Measurements from ENCODE around the gene CACNA1B. TPM values are rescaled to one million over a fixed set of nuclear protein-coding genes. Genes with fewer than 3 reads are reported as not detected.
"Not testable (repeated sequence)": the region's sequence is repeated elsewhere in the genome, so short reads cannot be mapped to it uniquely, and the experiment has no call there.

The CACNA1B gene
- total RNA-seq, 1 experiment from 2014 or later, result not detected

DNA sequence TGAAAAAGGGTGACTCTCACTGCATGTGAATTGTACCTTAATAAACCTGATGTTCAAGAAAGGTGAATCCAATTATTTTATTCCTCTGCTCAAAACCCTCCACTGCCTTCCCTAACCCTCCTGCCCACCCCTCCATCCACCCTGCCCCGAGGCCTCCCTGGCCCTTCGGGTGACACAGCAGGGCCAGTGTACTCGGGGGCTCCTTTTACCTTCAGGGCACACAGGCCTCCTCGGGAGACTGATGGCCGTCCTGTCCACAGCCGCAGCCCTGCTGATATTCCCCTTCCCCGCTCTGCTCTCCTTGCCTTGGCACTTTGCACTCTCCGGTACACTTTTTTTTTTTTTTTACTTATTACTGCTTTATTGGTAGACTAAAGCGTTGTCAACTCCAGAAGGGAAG lies 234.0 kb downstream of the CACNA1B start:
- Histone ChIP-seq H3K9me2 (replicated peaks; ENCODE audit: insufficient read depth, low read length) (no peaks in the 10 kb centered on the region), H3K4me3 (ENCODE audit: low read length) (no peak overlapping the region), H3K36me3 (ENCODE audit: insufficient read depth, low read length) (no peaks in the 10 kb centered on the region), H3K9ac (ENCODE audit: low read length) (no peak overlapping the region), H3K4me1 (ENCODE audit: low read length) (no peaks in the 10 kb centered on the region), H3K9me3 (ENCODE audit: low read length) (no peaks in the 10 kb centered on the region), H3K79me2 (ENCODE audit: low read length) (no peaks in the 10 kb centered on the region), H2AFZ (ENCODE audit: low read length) (no peak overlapping the region), H3K27ac (ENCODE audit: low read length) (no peak overlapping the region), H4K20me1 (ENCODE audit: insufficient read depth, low read depth, low read length) (no peaks in the 10 kb centered on the region), H3K27me3 (ENCODE audit: low read length) (no peaks in the 10 kb centered on the region), H3K4me2 (ENCODE audit: low read depth, low read length, poor library complexity, severe bottlenecking) (no peak overlapping the region)
- DNase-seq, result no peak

DNA sequence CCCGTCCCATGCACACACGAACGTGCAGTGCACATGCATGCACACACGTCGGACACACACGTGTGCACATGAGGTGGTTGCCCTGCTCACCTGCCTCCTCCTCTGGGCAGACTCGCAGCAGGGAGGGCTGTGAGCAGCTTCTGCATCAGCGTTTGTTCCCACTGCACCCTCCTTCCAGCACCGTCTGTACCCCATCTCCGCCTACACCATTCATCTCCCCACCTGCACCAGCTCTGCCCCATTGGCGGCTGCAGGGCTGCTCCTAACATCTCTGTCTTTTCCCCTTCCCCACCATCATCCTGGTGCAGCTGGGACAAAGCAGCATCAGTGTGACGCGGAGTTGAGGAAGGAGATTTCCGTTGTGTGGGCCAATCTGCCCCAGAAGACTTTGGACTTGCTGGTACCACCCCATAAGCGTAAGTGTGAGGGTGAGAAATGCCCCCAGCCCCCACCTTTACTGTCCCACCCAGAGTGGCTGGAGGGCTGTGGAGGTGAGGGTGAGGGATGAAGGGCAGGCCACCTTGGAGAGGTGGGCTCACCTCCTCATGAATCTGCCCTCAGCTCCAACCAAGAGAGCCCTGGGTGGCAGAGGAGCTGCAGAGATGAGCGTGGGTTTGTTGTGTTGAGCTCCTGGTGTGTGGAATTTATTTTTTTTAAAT lies 234.6 kb downstream of the CACNA1B start:
- no peaks in the 10 kb centered on the region for H3K9me3 ChIP-seq (ENCODE audit: low read length)
- H4K20me1 ChIP-seq (ENCODE audit: insufficient read depth, low read depth, low read length), result no peaks in the 10 kb centered on the region
- no peaks in the 10 kb centered on the region for H3K79me2 ChIP-seq (ENCODE audit: low read length)
- H3K36me3 ChIP-seq (ENCODE audit: insufficient read depth, low read length), result no peaks in the 10 kb centered on the region
- H2AFZ ChIP-seq (ENCODE audit: low read length), result no peak overlapping the region
- no peak for DNase-seq
- no peaks in the 10 kb centered on the region for H3K4me1 ChIP-seq (ENCODE audit: low read length)
- no peak overlapping the region for H3K4me3 ChIP-seq (ENCODE audit: low read length)
- H3K27me3 ChIP-seq (ENCODE audit: low read length), result no peaks in the 10 kb centered on the region
- H3K9me2 ChIP-seq (replicated peaks; ENCODE audit: insufficient read depth, low read length), result no peaks in the 10 kb centered on the region
- H3K27ac ChIP-seq (ENCODE audit: low read length), result no peak overlapping the region
- H3K9ac ChIP-seq (ENCODE audit: low read length), result no peak overlapping the region
- no peak overlapping the region for H3K4me2 ChIP-seq (ENCODE audit: low read depth, low read length, poor library complexity, severe bottlenecking)

GRCh38 chr9:138112791-138113600 lies 235.4 kb downstream of the CACNA1B start:
- no peak overlapping the region for H3K4me2 ChIP-seq (ENCODE audit: low read depth, low read length, poor library complexity, severe bottlenecking)
- H3K9me3 ChIP-seq (ENCODE audit: low read length), result no peaks in the 10 kb centered on the region
- no peak overlapping the region for H3K9ac ChIP-seq (ENCODE audit: low read length)
- H4K20me1 ChIP-seq (ENCODE audit: insufficient read depth, low read depth, low read length), result no peaks in the 10 kb centered on the region
- H3K4me1 ChIP-seq (ENCODE audit: low read length), result no peaks in the 10 kb centered on the region
- H3K4me3 ChIP-seq (ENCODE audit: low read length), result no peak overlapping the region
- no peaks in the 10 kb centered on the region for H3K9me2 ChIP-seq (replicated peaks; ENCODE audit: insufficient read depth, low read length)
- H3K36me3 ChIP-seq (ENCODE audit: insufficient read depth, low read length), result no peaks in the 10 kb centered on the region
- no peaks in the 10 kb centered on the region for H3K79me2 ChIP-seq (ENCODE audit: low read length)
- H2AFZ ChIP-seq (ENCODE audit: low read length), result no peak overlapping the region
- DNase-seq, result no peak
- H3K27me3 ChIP-seq (ENCODE audit: low read length), result no peaks in the 10 kb centered on the region
- no peak overlapping the region for H3K27ac ChIP-seq (ENCODE audit: low read length)

DNA sequence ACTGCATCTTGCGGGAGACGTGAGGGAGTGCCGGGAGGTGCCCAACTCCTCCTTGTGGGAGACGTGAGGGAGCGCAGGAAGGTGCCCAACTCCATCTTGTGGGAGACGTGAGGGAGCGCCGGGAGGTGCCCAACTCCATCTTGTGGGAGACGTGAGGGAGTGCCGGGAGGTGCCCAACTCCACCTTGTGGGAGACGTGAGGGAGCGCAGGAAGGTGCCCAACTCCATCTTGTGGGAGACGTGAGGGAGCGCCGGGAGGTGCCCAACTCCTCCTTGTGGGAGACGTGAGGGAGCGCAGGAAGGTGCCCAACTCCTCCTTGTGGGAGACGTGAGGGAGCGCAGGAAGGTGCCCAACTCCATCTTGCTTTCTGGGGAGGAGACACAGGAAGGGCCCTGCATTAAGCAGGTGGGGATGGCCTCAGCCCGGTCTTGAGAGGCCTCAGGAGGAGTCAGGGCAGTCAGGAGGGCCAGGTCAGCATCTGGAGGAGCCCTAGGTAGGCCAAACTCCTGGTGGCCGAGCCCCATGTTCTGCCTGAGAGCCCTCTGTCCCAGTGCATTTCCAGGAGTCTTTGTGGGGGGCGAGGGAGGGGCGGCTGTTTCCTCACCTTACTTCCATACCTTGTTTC lies 236.2 kb downstream of the CACNA1B start:
- H3K4me1 ChIP-seq (ENCODE audit: low read length); H3K27me3 ChIP-seq (ENCODE audit: low read length); H3K9me2 ChIP-seq (replicated peaks; ENCODE audit: insufficient read depth, low read length); H3K9me3 ChIP-seq (ENCODE audit: low read length); H3K4me2 ChIP-seq (ENCODE audit: low read depth, low read length, poor library complexity, severe bottlenecking); H3K9ac ChIP-seq (ENCODE audit: low read length); H3K4me3 ChIP-seq (ENCODE audit: low read length); DNase-seq; H3K36me3 ChIP-seq (ENCODE audit: insufficient read depth, low read length); H2AFZ ChIP-seq (ENCODE audit: low read length); H3K79me2 ChIP-seq (ENCODE audit: low read length); H4K20me1 ChIP-seq (ENCODE audit: insufficient read depth, low read depth, low read length); H3K27ac ChIP-seq (ENCODE audit: low read length): not testable (repeated sequence)

- Histone ChIP-seq H3K4me2 (ENCODE audit: low read depth, low read length, poor library complexity, severe bottlenecking) (no peak overlapping the region), H3K9me2 (replicated peaks; ENCODE audit: insufficient read depth, low read length) (no peaks in the 10 kb centered on the region), H2AFZ (ENCODE audit: low read length) (no peak overlapping the region), H3K9ac (ENCODE audit: low read length) (no peak overlapping the region), H4K20me1 (ENCODE audit: insufficient read depth, low read depth, low read length) (no peaks in the 10 kb centered on the region), H3K4me1 (ENCODE audit: low read length) (no peaks in the 10 kb centered on the region), H3K36me3 (ENCODE audit: insufficient read depth, low read length) (no peaks in the 10 kb centered on the region), H3K9me3 (ENCODE audit: low read length) (no peaks in the 10 kb centered on the region), H3K27me3 (ENCODE audit: low read length) (no peaks in the 10 kb centered on the region), H3K27ac (ENCODE audit: low read length) (no peak overlapping the region), H3K79me2 (ENCODE audit: low read length) (no peaks in the 10 kb centered on the region), H3K4me3 (ENCODE audit: low read length) (no peak overlapping the region)
- DNase-seq, result no peak
These were observed 237.1 kb downstream of the CACNA1B start for GRCh38 chr9:138114501-138115245.

GRCh38 chr9:138115506-138115905 lies 237.9 kb downstream of the CACNA1B start:
- no peak for DNase-seq
- no peak overlapping the region for H3K9ac ChIP-seq (ENCODE audit: low read length)
- no peaks in the 10 kb centered on the region for H4K20me1 ChIP-seq (ENCODE audit: insufficient read depth, low read depth, low read length)
- H3K27me3 ChIP-seq (ENCODE audit: low read length), result no peaks in the 10 kb centered on the region
- H3K9me3 ChIP-seq (ENCODE audit: low read length), result no peaks in the 10 kb centered on the region
- no peak overlapping the region for H3K4me3 ChIP-seq (ENCODE audit: low read length)
- H3K4me2 ChIP-seq (ENCODE audit: low read depth, low read length, poor library complexity, severe bottlenecking), result no peak overlapping the region
- H3K36me3 ChIP-seq (ENCODE audit: insufficient read depth, low read length), result no peaks in the 10 kb centered on the region
- no peak overlapping the region for H2AFZ ChIP-seq (ENCODE audit: low read length)
- H3K4me1 ChIP-seq (ENCODE audit: low read length), result no peaks in the 10 kb centered on the region
- H3K9me2 ChIP-seq (replicated peaks; ENCODE audit: insufficient read depth, low read length), result no peaks in the 10 kb centered on the region
- H3K27ac ChIP-seq (ENCODE audit: low read length), result no peak overlapping the region
- H3K79me2 ChIP-seq (ENCODE audit: low read length), result no peaks in the 10 kb centered on the region

GRCh38 chr9:138116521-138116920 lies 238.9 kb downstream of the CACNA1B start:
- Histone ChIP-seq H3K36me3 (ENCODE audit: insufficient read depth, low read length) (no peaks in the 10 kb centered on the region), H3K9me3 (ENCODE audit: low read length) (no peaks in the 10 kb centered on the region; the same call in 1 of the 2 replicates), H3K4me2 (ENCODE audit: low read depth, low read length, poor library complexity, severe bottlenecking) (no peak overlapping the region), H3K79me2 (ENCODE audit: low read length) (no peaks in the 10 kb centered on the region), H4K20me1 (ENCODE audit: insufficient read depth, low read depth, low read length) (no peaks in the 10 kb centered on the region), H3K27me3 (ENCODE audit: low read length) (no peaks in the 10 kb centered on the region), H3K27ac (ENCODE audit: low read length) (no peak overlapping the region), H3K4me1 (ENCODE audit: low read length) (no peaks in the 10 kb centered on the region), H3K9me2 (replicated peaks; ENCODE audit: insufficient read depth, low read length) (no peaks in the 10 kb centered on the region), H2AFZ (ENCODE audit: low read length) (no peak overlapping the region), H3K4me3 (ENCODE audit: low read length) (no peak overlapping the region), H3K9ac (ENCODE audit: low read length) (no peak overlapping the region)
- peak; percentile 23 for DNase-seq

Data from Karpas-422 (cell line).